PFSK-1 (cell line): Measurements from ENCODE around the gene PHACTR1.

Experiments
- FOXP2 ChIP-seq: optimal IDR thresholded peaks from 2 replicates; pipeline ENCODE3; 2011; ENCODE audit warnings: borderline replicate concordance, control low read depth, inconsistent platforms; ENCODE audit not compliant: insufficient read depth; ENCODE audit errors: extremely low read length, extremely low read depth
- POLR2AphosphoS5 ChIP-seq: IDR thresholded peaks from 2 replicates; pipeline ENCODE4 v1.6.1; 2012; ENCODE audit warnings: low read depth, mild to moderate bottlenecking, control low read depth, low read length, moderate library complexity
- REST ChIP-seq, 2 experiments: IDR thresholded peaks; 2 replicates each; pipeline versions ENCODE4 v1.6.1 to v1.8.0; 2011 to 2012; ENCODE audit warnings: low read depth in 2 of 2, low read length in 2 of 2, control low read depth in 1 of 2, inconsistent platforms in 1 of 2, mild to moderate bottlenecking in 1 of 2, moderate library complexity in 1 of 2; ENCODE audit not compliant: insufficient read depth in 1 of 2
- SIN3A ChIP-seq: IDR thresholded peaks from 2 replicates; pipeline ENCODE4 v1.6.1; 2012; ENCODE audit warnings: mild to moderate bottlenecking, low read length, moderate library complexity, borderline replicate concordance; ENCODE audit not compliant: insufficient read depth
- TAF1 ChIP-seq: IDR thresholded peaks from 2 replicates; pipeline ENCODE4 v1.6.1; 2012; ENCODE audit warnings: low read length, control low read depth, borderline replicate concordance; ENCODE audit not compliant: insufficient read depth

Gene PHACTR1

GRCh38 chr6:13212096-13212495 is 495.5 kb downstream of the PHACTR1 start:
- TF ChIP-seq SIN3A (no peak), REST (IDR thresholded peaks at IDR 0.05; ENCODE audit: insufficient read depth in 1 of 2, low read depth in 2 of 2, low read length in 2 of 2) (no peak; a peak in 1 of 4 replicates), TAF1 (no peak), POLR2AphosphoS5 (no peak), FOXP2 (no peak)

- no peak for TF ChIP-seq FOXP2
- TF ChIP-seq TAF1, result no peak
- TF ChIP-seq REST (IDR thresholded peaks at IDR 0.05; ENCODE audit: insufficient read depth in 1 of 2, low read depth in 2 of 2, low read length in 2 of 2), result no peak
- no peak for TF ChIP-seq POLR2AphosphoS5
- TF ChIP-seq SIN3A, result no peak
Measured at GRCh38 chr6:13212538-13212937, 496.0 kb downstream of the PHACTR1 start.

GRCh38 chr6:13215390-13215789 is 498.8 kb downstream of the PHACTR1 start:
- TF ChIP-seq TAF1 (no peak), REST (IDR thresholded peaks at IDR 0.05; ENCODE audit: insufficient read depth in 1 of 2, low read depth in 2 of 2, low read length in 2 of 2) (no peak), SIN3A (no peak), FOXP2 (no peak), POLR2AphosphoS5 (no peak)

- TF ChIP-seq SIN3A (no peak), FOXP2 (no peak), POLR2AphosphoS5 (no peak), TAF1 (no peak), REST (IDR thresholded peaks at IDR 0.05; ENCODE audit: insufficient read depth in 1 of 2, low read depth in 2 of 2, low read length in 2 of 2) (no peak)
Measured at GRCh38 chr6:13216236-13217014, 499.9 kb downstream of the PHACTR1 start.
